Activated naive CD4-positive, alpha-beta T cell treated with anti-CD3 and anti-CD28 coated beads for 36 hours (primary cell): ENCODE results near the gene GRIN1. TPM values are rescaled to one million over a fixed set of nuclear protein-coding genes. Genes with fewer than 3 reads are reported as not detected.

Experiments
- CTCF ChIA-PET: fragments of 350-600 bp; sonication (Branson Sonifier 250); formaldehyde crosslinking; loops from one replicate; lab custom pipeline; 2021; ENCODE audit warnings: antibody characterized with exemption; lab: Charles Lee
- DNase-seq: peaks from one replicate; pipeline ENCODE4 v3.0.0-alpha.2; 2020
- H3K27ac Mint-ChIP-seq: one replicate; pipeline ENCODE4 v1.8.0; 2021; ENCODE audit warnings: mild to moderate bottlenecking, mixed read lengths
- H3K27me3 Mint-ChIP-seq: one replicate; pipeline ENCODE4 v1.8.0; 2021; ENCODE audit warnings: low read depth, mixed read lengths
- H3K36me3 Mint-ChIP-seq: one replicate; pipeline ENCODE4 v1.8.0; 2021; ENCODE audit warnings: low read depth, mixed read lengths
- H3K4me1 Mint-ChIP-seq: one replicate; pipeline ENCODE4 v1.8.0; 2021; ENCODE audit warnings: low read depth, mixed read lengths
- H3K4me3 Mint-ChIP-seq: one replicate; pipeline ENCODE4 v1.8.0; 2021; ENCODE audit warnings: mild to moderate bottlenecking, moderate library complexity, mixed read lengths
- H3K9me3 Mint-ChIP-seq: one replicate; pipeline ENCODE4 v1.8.0; 2021; ENCODE audit warnings: mixed read lengths
- intact Hi-C: fragments of 100-400 bp; cut with micrococcal nuclease; formaldehyde crosslinking; loops from one replicate; pipeline ENCODE4 v1.15.1; 2023
- total RNA-seq, 2 experiments: library from RNA; stranded (reverse); gene quantifications; one replicate each; pipeline ENCODE4 v1.2.3, GENCODE V29; 2021

GRIN1 gene
- total RNA-seq, 2 experiments from 2014 or later, result 0.35 TPM; not detected in 1

- DNase-seq, result no peak
- CTCF ChIA-PET, result no interaction called here
- Mint-ChIP-seq H3K4me3 (no peak overlapping the region), H3K27me3 (no peaks in the 10 kb centered on the region), H3K27ac (no peak overlapping the region), H3K36me3 (peaks cover 3% of the 10 kb centered on the region), H3K9me3 (no peaks in the 10 kb centered on the region), H3K4me1 (no peaks in the 10 kb centered on the region)
- intact Hi-C loops, result no loop called here
These were observed 31.5 kb upstream of the GRIN1 start for GRCh38 chr9:137107312-137107921.

- CTCF ChIA-PET, result no interaction called here
- no peaks in the 10 kb centered on the region for H3K27me3 Mint-ChIP-seq
- H3K4me1 Mint-ChIP-seq, result peaks cover 2% of the 10 kb centered on the region
- H3K4me3 Mint-ChIP-seq, result no peak overlapping the region
- DNase-seq, result no peak
- no peak overlapping the region for H3K27ac Mint-ChIP-seq
- H3K36me3 Mint-ChIP-seq, result peaks cover 4% of the 10 kb centered on the region
- H3K9me3 Mint-ChIP-seq, result no peaks in the 10 kb centered on the region
- intact Hi-C loops, result no loop called here
These were observed 31.0 kb upstream of the GRIN1 start for GRCh38 chr9:137107982-137108381.

- intact Hi-C loops, result no loop called here
- no peak overlapping the region for H3K4me3 Mint-ChIP-seq
- no peaks in the 10 kb centered on the region for H3K9me3 Mint-ChIP-seq
- DNase-seq, result no peak
- CTCF ChIA-PET, result interaction anchor here (0.6 to 0.9 kb wide), 2 partner anchors 18 to 62 kb away, joined by 3 read pairs; no protein-coding TSS in a partner anchor
- no peaks in the 10 kb centered on the region for H3K27me3 Mint-ChIP-seq
- peaks cover 7% of the 10 kb centered on the region for H3K4me1 Mint-ChIP-seq
- H3K36me3 Mint-ChIP-seq, result peaks cover 6% of the 10 kb centered on the region
- no peak overlapping the region for H3K27ac Mint-ChIP-seq
These were observed 30.2 kb upstream of the GRIN1 start for GRCh38 chr9:137108608-137109249.

GRCh38 chr9:137109250-137110146 is 29.5 kb upstream of the GRIN1 start:
- peaks cover 6% of the 10 kb centered on the region for H3K36me3 Mint-ChIP-seq
- no peak overlapping the region for H3K4me3 Mint-ChIP-seq
- intact Hi-C loops, result no loop called here
- H3K9me3 Mint-ChIP-seq, result no peaks in the 10 kb centered on the region
- CTCF ChIA-PET, result interaction anchor here (0.9 kb wide), 1 partner anchor 63 kb away, joined by 3 read pairs; no protein-coding TSS in a partner anchor
- no peak for DNase-seq
- no peak overlapping the region for H3K27ac Mint-ChIP-seq
- no peaks in the 10 kb centered on the region for H3K27me3 Mint-ChIP-seq
- peaks cover 7% of the 10 kb centered on the region for H3K4me1 Mint-ChIP-seq

- H3K4me3 Mint-ChIP-seq, result no peak overlapping the region
- peaks cover 7% of the 10 kb centered on the region for H3K4me1 Mint-ChIP-seq
- DNase-seq, result no peak
- H3K27me3 Mint-ChIP-seq, result no peaks in the 10 kb centered on the region
- H3K9me3 Mint-ChIP-seq, result no peaks in the 10 kb centered on the region
- H3K36me3 Mint-ChIP-seq, result peaks cover 6% of the 10 kb centered on the region
- CTCF ChIA-PET, result interaction anchor here (0.5 kb wide), 1 partner anchor 63 kb away, joined by 5 read pairs; no protein-coding TSS in a partner anchor
- no peak overlapping the region for H3K27ac Mint-ChIP-seq
- intact Hi-C loops, result no loop called here
These were observed 28.6 kb upstream of the GRIN1 start for GRCh38 chr9:137110147-137110910.

GRCh38 chr9:137110911-137111787 is 27.8 kb upstream of the GRIN1 start:
- CTCF ChIA-PET, result no interaction called here
- intact Hi-C loops, result no loop called here
- DNase-seq, result no peak
- Mint-ChIP-seq H3K9me3 (no peaks in the 10 kb centered on the region), H3K36me3 (peaks cover 6% of the 10 kb centered on the region), H3K27ac (peak overlapping the region; percentile 18), H3K4me3 (no peak overlapping the region), H3K27me3 (no peaks in the 10 kb centered on the region), H3K4me1 (peaks cover 7% of the 10 kb centered on the region)

GRCh38 chr9:137111788-137112563 is 27.0 kb upstream of the GRIN1 start:
- Mint-ChIP-seq H3K9me3 (no peaks in the 10 kb centered on the region), H3K36me3 (peaks cover 6% of the 10 kb centered on the region), H3K27ac (no peak overlapping the region), H3K4me3 (no peak overlapping the region), H3K27me3 (no peaks in the 10 kb centered on the region), H3K4me1 (peaks cover 7% of the 10 kb centered on the region)
- no peak for DNase-seq
- intact Hi-C loops, result no loop called here
- CTCF ChIA-PET, result interaction anchor here (0.6 kb wide), 1 partner anchor 77 kb away, joined by 3 read pairs; no protein-coding TSS in a partner anchor

- H3K27me3 Mint-ChIP-seq, result no peaks in the 10 kb centered on the region
- peaks cover 6% of the 10 kb centered on the region for H3K36me3 Mint-ChIP-seq
- no peak for DNase-seq
- intact Hi-C loops, result no loop called here
- H3K4me1 Mint-ChIP-seq, result peaks cover 7% of the 10 kb centered on the region
- CTCF ChIA-PET, result interaction anchor here (1.3 kb wide), 1 partner anchor 66 kb away, joined by 3 read pairs; no protein-coding TSS in a partner anchor
- peak overlapping the region; percentile 73 for H3K4me3 Mint-ChIP-seq
- no peak overlapping the region for H3K27ac Mint-ChIP-seq
- no peaks in the 10 kb centered on the region for H3K9me3 Mint-ChIP-seq
These were observed 26.2 kb upstream of the GRIN1 start for GRCh38 chr9:137112564-137113384.

- no peak for DNase-seq
- Mint-ChIP-seq H3K9me3 (no peaks in the 10 kb centered on the region), H3K4me3 (peak overlapping the region; percentile 73)
These were observed 25.4 kb upstream of the GRIN1 start for GRCh38 chr9:137113385-137114159.

More at GRCh38 chr9:137113385-137114159, 25.4 kb upstream of the GRIN1 start:
- intact Hi-C loops, result loop anchor here (1.0 kb wide), 1 partner anchor 18 kb away; no protein-coding TSS in a partner anchor
- H3K4me1 Mint-ChIP-seq, result peaks cover 7% of the 10 kb centered on the region
- CTCF ChIA-PET, result interaction anchor here (1.3 kb wide), 1 partner anchor 67 kb away, joined by 3 read pairs; no protein-coding TSS in a partner anchor
- peaks cover 6% of the 10 kb centered on the region for H3K36me3 Mint-ChIP-seq
- no peak overlapping the region for H3K27ac Mint-ChIP-seq
- no peaks in the 10 kb centered on the region for H3K27me3 Mint-ChIP-seq
